Panc1 (cell line): Measurements from ENCODE around the gene B4GAT1. TPM values are rescaled to one million over a fixed set of nuclear protein-coding genes. Genes with fewer than 3 reads are reported as not detected.

Experiments used
- ATAC-seq: fragments of 200-7000 bp; cut with Tn5 transposase; 2 replicates; pipeline ENCODE4 v1.9.1; 2020; ENCODE audit warnings: mild to moderate bottlenecking, moderate library complexity
- BruUV-seq: library from RNA; stranded (reverse); fragments of 400-500 nt; replicated peaks from 2 replicates; lab custom pipeline; 2021; lab: Mats Ljungman, UMichigan
- CTCF ChIA-PET: fragments of 300-600 bp; sonication (Branson Sonifier 250); formaldehyde crosslinking; loops from one replicate; lab custom pipeline; 2022; ENCODE audit warnings: antibody characterized with exemption; lab: Charles Lee
- POLR2A ChIA-PET: fragments of 300-600 bp; sonication (Branson Sonifier 250); formaldehyde crosslinking; loops from one replicate; lab custom pipeline; 2022; ENCODE audit warnings: antibody characterized with exemption; lab: Charles Lee
- DNase-seq: peaks from one replicate; pipeline ENCODE4 v3.0.0-alpha.2; 2010; ENCODE audit warnings: low read depth, low spot score
- H3K27ac ChIP-seq: 2 replicates; pipeline ENCODE4 v1.5.1; 2011; ENCODE audit warnings: mild to moderate bottlenecking, low read length, inconsistent platforms
- H3K27me3 ChIP-seq: fragments of 200-500 bp; sonication (Bioruptor generic); 2 replicates; pipeline ENCODE4 v1.6.0; 2014; ENCODE audit warnings: low read length, inconsistent platforms; ENCODE audit not compliant: control insufficient read depth, insufficient read depth
- H3K36me3 ChIP-seq: fragments of 200-500 bp; sonication (Bioruptor generic); 2 replicates; pipeline ENCODE4 v1.5.1; 2014; ENCODE audit warnings: inconsistent platforms, mild to moderate bottlenecking, low read length, moderate library complexity; ENCODE audit not compliant: control insufficient read depth, insufficient read depth
- H3K4me1 ChIP-seq: 2 replicates; pipeline ENCODE4 v1.5.1; 2011; ENCODE audit warnings: inconsistent platforms, mild to moderate bottlenecking, low read length, moderate library complexity; ENCODE audit not compliant: control insufficient read depth, insufficient read depth
- H3K4me3 ChIP-seq, 2 experiments: 2 replicates each; pipeline ENCODE4 v1.5.1; 2011 to 2012; ENCODE audit warnings: low read depth in 2 of 2, low read length in 2 of 2, mild to moderate bottlenecking in 2 of 2, inconsistent platforms in 1 of 2, moderate library complexity in 1 of 2
- H3K9me3 ChIP-seq: fragments of 200-500 bp; sonication (Bioruptor generic); 2 replicates; pipeline ENCODE4 v1.5.1; 2014; ENCODE audit warnings: low read depth, mild to moderate bottlenecking, inconsistent platforms, low read length, moderate library complexity; ENCODE audit not compliant: control insufficient read depth, insufficient read depth
- POLR2AphosphoS5 ChIP-seq: IDR thresholded peaks from 2 replicates; pipeline ENCODE4 v1.6.1; 2012; ENCODE audit warnings: mild to moderate bottlenecking, low read depth, low read length, moderate library complexity
- SIN3A ChIP-seq: IDR thresholded peaks from 2 replicates; pipeline ENCODE4 v1.6.1; 2012; ENCODE audit warnings: low read depth, mild to moderate bottlenecking, low read length, moderate library complexity, borderline replicate concordance; ENCODE audit not compliant: insufficient read depth
- TCF7L2 ChIP-seq: IDR thresholded peaks from 2 replicates; pipeline ENCODE4 v1.6.1; 2011; ENCODE audit warnings: mild to moderate bottlenecking, low read depth, low read length, inconsistent platforms
- in situ Hi-C: cut with HindIII; loops from 2 replicates; pipeline ENCODE4 v1.10.0; 2016; ENCODE audit warnings: low sequenced_read_pairs, low pct_unique_long_range_greater_than_20kb
- intact Hi-C: fragments of 100-400 bp; cut with micrococcal nuclease; formaldehyde crosslinking; loops from one replicate; pipeline ENCODE4 v1.10.0; 2022; ENCODE audit not compliant: unreplicated experiment
- total RNA-seq: library from RNA; stranded (reverse); gene quantifications from one replicate; pipeline ENCODE4 v1.2.1, GENCODE V29; 2021; ENCODE audit not compliant: unreplicated experiment
- TF ChIP-seq, protein P1 (sequence below), 2 experiments: IDR thresholded peaks; 2 replicates each; pipeline ENCODE4 v1.6.1; 2011 to 2012; ENCODE audit warnings: low read depth in 2 of 2, control low read depth in 1 of 2, low read length in 1 of 2, mild to moderate bottlenecking in 1 of 2, moderate library complexity in 1 of 2; ENCODE audit not compliant: insufficient read depth in 1 of 2
- TF ChIP-seq, protein P2 (sequence below): fragments of 450-650 bp; IDR thresholded peaks from 2 replicates; pipeline ENCODE4 v1.5.1; 2017; ENCODE audit warnings: mild to moderate bottlenecking

Gene B4GAT1
- total RNA-seq, 1 experiment from 2014 or later: 29.3 TPM

DNA sequence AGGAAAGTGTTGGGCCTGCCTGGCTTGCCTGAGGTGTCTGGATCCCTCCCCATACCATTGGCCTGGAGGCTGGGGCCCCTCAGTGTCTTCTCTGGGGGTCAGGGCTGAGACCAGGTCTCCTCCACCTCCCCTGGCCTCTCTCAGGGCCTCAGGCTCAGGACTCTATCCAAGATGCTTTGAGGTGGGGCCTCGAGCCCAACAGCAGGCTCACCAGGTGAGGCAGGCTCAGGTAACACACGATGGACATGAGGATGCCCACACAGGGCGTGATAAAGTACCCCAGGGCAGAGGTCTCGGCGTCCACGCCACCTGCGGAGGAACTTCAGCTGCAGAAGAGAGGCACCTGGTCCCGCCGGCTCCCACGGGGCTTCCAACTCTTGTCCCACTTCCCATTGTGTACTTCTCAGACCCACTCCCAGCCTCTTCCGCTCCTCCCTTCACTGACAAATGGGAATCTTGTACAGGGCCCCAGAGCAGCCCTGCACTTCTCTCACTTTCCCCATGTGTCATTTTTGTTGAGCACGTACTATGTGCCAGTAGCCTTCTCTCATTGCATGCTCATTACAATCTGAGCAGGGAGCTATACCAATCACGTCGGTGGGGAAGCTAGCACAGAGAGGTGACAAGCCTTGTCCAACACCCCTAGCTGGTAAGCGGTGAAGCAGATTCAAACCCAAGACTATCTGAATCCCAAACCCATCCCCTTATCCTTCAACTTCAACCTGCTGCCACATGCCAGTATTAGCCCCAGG lies 20.3 kb upstream of the B4GAT1 start:
- H3K4me1 ChIP-seq: peaks cover 15% of the 10 kb centered on the region
- no peaks in the 10 kb centered on the region for H3K9me3 ChIP-seq
- in situ Hi-C loops: no loop called here
- no peak overlapping the region for H3K4me3 ChIP-seq
- TSS peak; percentile 15 for BruUV-seq
- H3K36me3 ChIP-seq: no peaks in the 10 kb centered on the region
- intact Hi-C loops: no loop called here
- ATAC-seq: no peak
- ChIA-PET POLR2A (no interaction called here), CTCF (no interaction called here)
- no peak for TF ChIP-seq SIN3A
- TF ChIP-seq, protein P1, sequence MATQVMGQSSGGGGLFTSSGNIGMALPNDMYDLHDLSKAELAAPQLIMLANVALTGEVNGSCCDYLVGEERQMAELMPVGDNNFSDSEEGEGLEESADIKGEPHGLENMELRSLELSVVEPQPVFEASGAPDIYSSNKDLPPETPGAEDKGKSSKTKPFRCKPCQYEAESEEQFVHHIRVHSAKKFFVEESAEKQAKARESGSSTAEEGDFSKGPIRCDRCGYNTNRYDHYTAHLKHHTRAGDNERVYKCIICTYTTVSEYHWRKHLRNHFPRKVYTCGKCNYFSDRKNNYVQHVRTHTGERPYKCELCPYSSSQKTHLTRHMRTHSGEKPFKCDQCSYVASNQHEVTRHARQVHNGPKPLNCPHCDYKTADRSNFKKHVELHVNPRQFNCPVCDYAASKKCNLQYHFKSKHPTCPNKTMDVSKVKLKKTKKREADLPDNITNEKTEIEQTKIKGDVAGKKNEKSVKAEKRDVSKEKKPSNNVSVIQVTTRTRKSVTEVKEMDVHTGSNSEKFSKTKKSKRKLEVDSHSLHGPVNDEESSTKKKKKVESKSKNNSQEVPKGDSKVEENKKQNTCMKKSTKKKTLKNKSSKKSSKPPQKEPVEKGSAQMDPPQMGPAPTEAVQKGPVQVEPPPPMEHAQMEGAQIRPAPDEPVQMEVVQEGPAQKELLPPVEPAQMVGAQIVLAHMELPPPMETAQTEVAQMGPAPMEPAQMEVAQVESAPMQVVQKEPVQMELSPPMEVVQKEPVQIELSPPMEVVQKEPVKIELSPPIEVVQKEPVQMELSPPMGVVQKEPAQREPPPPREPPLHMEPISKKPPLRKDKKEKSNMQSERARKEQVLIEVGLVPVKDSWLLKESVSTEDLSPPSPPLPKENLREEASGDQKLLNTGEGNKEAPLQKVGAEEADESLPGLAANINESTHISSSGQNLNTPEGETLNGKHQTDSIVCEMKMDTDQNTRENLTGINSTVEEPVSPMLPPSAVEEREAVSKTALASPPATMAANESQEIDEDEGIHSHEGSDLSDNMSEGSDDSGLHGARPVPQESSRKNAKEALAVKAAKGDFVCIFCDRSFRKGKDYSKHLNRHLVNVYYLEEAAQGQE (IDR thresholded peaks at IDR 0.05; ENCODE audit: insufficient read depth in 1 of 2, low read depth in 2 of 2, low read length in 1 of 2): no peak
- TF ChIP-seq, protein P2, sequence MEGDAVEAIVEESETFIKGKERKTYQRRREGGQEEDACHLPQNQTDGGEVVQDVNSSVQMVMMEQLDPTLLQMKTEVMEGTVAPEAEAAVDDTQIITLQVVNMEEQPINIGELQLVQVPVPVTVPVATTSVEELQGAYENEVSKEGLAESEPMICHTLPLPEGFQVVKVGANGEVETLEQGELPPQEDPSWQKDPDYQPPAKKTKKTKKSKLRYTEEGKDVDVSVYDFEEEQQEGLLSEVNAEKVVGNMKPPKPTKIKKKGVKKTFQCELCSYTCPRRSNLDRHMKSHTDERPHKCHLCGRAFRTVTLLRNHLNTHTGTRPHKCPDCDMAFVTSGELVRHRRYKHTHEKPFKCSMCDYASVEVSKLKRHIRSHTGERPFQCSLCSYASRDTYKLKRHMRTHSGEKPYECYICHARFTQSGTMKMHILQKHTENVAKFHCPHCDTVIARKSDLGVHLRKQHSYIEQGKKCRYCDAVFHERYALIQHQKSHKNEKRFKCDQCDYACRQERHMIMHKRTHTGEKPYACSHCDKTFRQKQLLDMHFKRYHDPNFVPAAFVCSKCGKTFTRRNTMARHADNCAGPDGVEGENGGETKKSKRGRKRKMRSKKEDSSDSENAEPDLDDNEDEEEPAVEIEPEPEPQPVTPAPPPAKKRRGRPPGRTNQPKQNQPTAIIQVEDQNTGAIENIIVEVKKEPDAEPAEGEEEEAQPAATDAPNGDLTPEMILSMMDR: no peak
- TF ChIP-seq TCF7L2: no peak
- TF ChIP-seq POLR2AphosphoS5: no peak
- H3K27me3 ChIP-seq: no peaks in the 10 kb centered on the region
- no peak for DNase-seq
- H3K27ac ChIP-seq: no peak overlapping the region

DNA sequence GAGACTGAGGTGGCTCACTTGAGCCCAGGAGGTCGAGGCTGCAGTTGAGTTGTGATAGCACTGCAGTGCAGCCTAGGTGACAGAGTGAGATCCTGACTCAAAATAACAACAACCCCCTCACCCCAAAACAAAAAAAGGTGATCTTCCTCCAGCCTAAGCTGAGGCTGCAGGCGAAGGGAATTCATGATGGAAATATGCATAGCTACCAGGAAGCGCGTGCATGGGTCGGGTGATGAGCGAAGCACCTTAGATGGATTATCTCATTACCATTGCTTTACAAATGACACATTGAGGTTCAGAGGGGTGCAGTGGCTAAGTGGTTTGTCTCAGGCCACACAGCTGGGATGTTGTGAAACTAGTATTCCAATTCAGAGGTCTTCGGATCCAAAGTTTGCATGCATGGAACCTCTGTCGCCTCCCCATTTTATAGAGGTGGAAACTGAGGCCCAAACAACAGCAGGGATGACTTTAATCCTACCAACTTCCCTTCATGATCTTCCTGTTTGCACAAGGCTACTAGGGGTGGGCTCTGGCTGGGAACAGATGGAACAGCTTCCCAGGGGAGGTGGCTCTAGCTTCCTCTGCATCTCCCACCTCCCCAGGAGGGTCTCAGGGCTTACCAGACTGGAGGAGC lies 19.5 kb upstream of the B4GAT1 start:
- Histone ChIP-seq H3K36me3 (no peaks in the 10 kb centered on the region), H3K4me1 (peaks cover 9% of the 10 kb centered on the region), H3K27me3 (no peaks in the 10 kb centered on the region), H3K9me3 (no peaks in the 10 kb centered on the region), H3K4me3 (no peak overlapping the region), H3K27ac (no peak overlapping the region)
- no peak for ATAC-seq
- POLR2A ChIA-PET: no interaction called here
- CTCF ChIA-PET: no interaction called here
- in situ Hi-C loops: no loop called here
- intact Hi-C loops: no loop called here
- TF ChIP-seq POLR2AphosphoS5: peak; percentile 29; the same call in 1 of the 2 replicates
- TF ChIP-seq, protein P2: no peak
- TF ChIP-seq TCF7L2: no peak
- no peak for DNase-seq
- no TSS peak for BruUV-seq
